Glutamatergic neuron (in vitro differentiated cells): ENCODE data around the gene SUGCT. TPM values are rescaled to one million over a fixed set of nuclear protein-coding genes. Genes with fewer than 3 reads are reported as not detected.

Experiments
- DNase-seq: peaks from one replicate; pipeline ENCODE4 v3.0.0; 2022
- H3K27ac Mint-ChIP-seq: one replicate; pipeline ENCODE4 v1.8.0; 2020; ENCODE audit warnings: mild to moderate bottlenecking, mixed read lengths, inconsistent platforms; ENCODE audit not compliant: unreplicated experiment
- H3K27me3 Mint-ChIP-seq: one replicate; pipeline ENCODE4 v1.8.0; 2020; ENCODE audit warnings: mild to moderate bottlenecking, moderate library complexity, mixed read lengths, inconsistent platforms; ENCODE audit not compliant: unreplicated experiment
- H3K36me3 Mint-ChIP-seq: one replicate; pipeline ENCODE4 v1.8.0; 2020; ENCODE audit warnings: mild to moderate bottlenecking, mixed read lengths, inconsistent platforms; ENCODE audit not compliant: unreplicated experiment
- H3K4me1 Mint-ChIP-seq: one replicate; pipeline ENCODE4 v1.8.0; 2020; ENCODE audit warnings: mild to moderate bottlenecking, low read depth, mixed read lengths, inconsistent platforms; ENCODE audit not compliant: unreplicated experiment
- H3K4me3 Mint-ChIP-seq: one replicate; pipeline ENCODE4 v1.8.0; 2020; ENCODE audit warnings: mild to moderate bottlenecking, mixed read lengths, inconsistent platforms; ENCODE audit not compliant: unreplicated experiment
- H3K9me3 Mint-ChIP-seq: one replicate; pipeline ENCODE4 v1.8.0; 2020; ENCODE audit warnings: mild to moderate bottlenecking, moderate library complexity, mixed read lengths, inconsistent platforms; ENCODE audit not compliant: unreplicated experiment
- CTCF ChIP-seq: fragments of 200-600 bp; sonication (generic); IDR thresholded peaks from one replicate; pipeline ENCODE4 v1.5.0; 2021; ENCODE audit not compliant: partially characterized antibody, unreplicated experiment
- total RNA-seq: library from RNA; stranded (reverse); fragmentation: NEBNext Ultra II Directional; extraction: Animal tissue kit (Norgen Biotek cat#: 25700); gene quantifications from one replicate; pipeline ENCODE4 v1.2.1, GENCODE V29; 2021; ENCODE audit not compliant: unreplicated experiment

SUGCT gene
- total RNA-seq, 1 donor from 2014 or later: 1.2 TPM

DNA sequence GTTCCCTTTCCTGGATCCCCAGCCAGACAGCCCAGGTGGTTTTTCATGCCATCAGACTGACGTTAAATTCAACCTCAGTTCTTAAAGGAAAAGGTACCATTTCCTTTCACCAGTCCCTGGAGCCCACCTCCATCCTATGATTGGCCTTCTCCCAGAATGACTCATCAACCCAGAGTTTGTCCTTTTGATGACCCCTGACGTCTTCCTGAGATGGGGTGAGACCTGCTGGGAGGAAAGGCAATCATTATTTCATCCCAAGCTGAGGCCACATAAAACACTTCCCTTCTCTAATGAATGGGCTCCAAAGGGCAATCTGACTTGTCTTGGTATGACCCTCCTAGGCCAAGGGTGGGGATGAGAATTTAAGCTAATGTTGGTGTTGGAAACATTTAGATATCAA lies 750.7 kb downstream of the SUGCT start:
- no peak for TF ChIP-seq CTCF
- no peak overlapping the region for H3K27ac Mint-ChIP-seq
- no peak overlapping the region for H3K4me3 Mint-ChIP-seq
- no peak for DNase-seq
- H3K27me3 Mint-ChIP-seq: peaks cover 1% of the 10 kb centered on the region
- peaks cover under 1% of the 10 kb centered on the region for H3K36me3 Mint-ChIP-seq
- peaks cover under 1% of the 10 kb centered on the region for H3K9me3 Mint-ChIP-seq
- H3K4me1 Mint-ChIP-seq: no peaks in the 10 kb centered on the region

- peaks cover 10% of the 10 kb centered on the region for H3K36me3 Mint-ChIP-seq
- H3K9me3 Mint-ChIP-seq: peaks cover 2% of the 10 kb centered on the region
- DNase-seq: no peak
- H3K4me1 Mint-ChIP-seq: no peaks in the 10 kb centered on the region
- TF ChIP-seq CTCF: no peak
- H3K27me3 Mint-ChIP-seq: peaks cover 1% of the 10 kb centered on the region
- H3K4me3 Mint-ChIP-seq: no peak overlapping the region
- no peak overlapping the region for H3K27ac Mint-ChIP-seq
Observed at GRCh38 chr7:40887099-40887498, 752.3 kb downstream of the SUGCT start.

GRCh38 chr7:40888499-40888898 lies 753.7 kb downstream of the SUGCT start:
- Mint-ChIP-seq H3K36me3 (peaks cover 10% of the 10 kb centered on the region), H3K4me3 (no peak overlapping the region), H3K27ac (no peak overlapping the region), H3K9me3 (peaks cover 2% of the 10 kb centered on the region), H3K4me1 (no peaks in the 10 kb centered on the region), H3K27me3 (peaks cover 1% of the 10 kb centered on the region)
- DNase-seq: no peak
- no peak for TF ChIP-seq CTCF

DNA sequence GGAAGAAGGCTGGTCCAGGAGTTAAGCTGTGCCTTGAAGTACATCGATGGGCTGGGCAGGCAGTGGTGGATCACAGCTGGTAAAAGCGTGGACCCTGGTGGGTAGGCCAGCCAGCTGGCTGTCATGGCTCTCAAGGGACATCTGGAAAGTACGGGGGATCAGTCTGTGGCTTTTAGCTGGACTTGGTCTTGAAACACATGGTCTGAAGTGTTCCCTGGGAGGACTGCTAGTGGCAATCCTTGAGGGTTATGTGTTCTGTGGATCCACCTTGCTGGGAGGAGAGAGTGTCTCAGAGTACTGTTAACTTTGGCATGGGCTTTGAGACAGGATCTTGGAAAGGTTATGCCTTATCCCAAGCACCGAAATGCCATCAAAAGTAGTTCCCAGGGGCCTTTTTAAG lies 754.3 kb downstream of the SUGCT start:
- no peak overlapping the region for H3K27ac Mint-ChIP-seq
- H3K27me3 Mint-ChIP-seq: peaks cover 1% of the 10 kb centered on the region
- peaks cover 2% of the 10 kb centered on the region for H3K9me3 Mint-ChIP-seq
- no peaks in the 10 kb centered on the region for H3K4me1 Mint-ChIP-seq
- peaks cover 10% of the 10 kb centered on the region for H3K36me3 Mint-ChIP-seq
- no peak overlapping the region for H3K4me3 Mint-ChIP-seq
- DNase-seq: no peak
- no peak for TF ChIP-seq CTCF

- H3K9me3 Mint-ChIP-seq: peaks cover 2% of the 10 kb centered on the region
- H3K27me3 Mint-ChIP-seq: peaks cover 1% of the 10 kb centered on the region
- no peak overlapping the region for H3K27ac Mint-ChIP-seq
- no peak for DNase-seq
- H3K4me1 Mint-ChIP-seq: no peaks in the 10 kb centered on the region
- H3K4me3 Mint-ChIP-seq: no peak overlapping the region
- no peak for TF ChIP-seq CTCF
- peaks cover 10% of the 10 kb centered on the region for H3K36me3 Mint-ChIP-seq
Observed at GRCh38 chr7:40889539-40889938, 754.7 kb downstream of the SUGCT start.
